Naive thymus-derived CD4-positive, alpha-beta T cell (primary cell): Measurements from ENCODE around the gene CTBP2. TPM values are rescaled to one million over a fixed set of nuclear protein-coding genes. Genes with fewer than 3 reads are reported as not detected.

Experiments used
- ATAC-seq: fragments of 150-1000 bp; cut with Tn5 transposase; 2 replicates; pipeline ENCODE4 v1.10.0; 2021; ENCODE audit warnings: mild to moderate bottlenecking, moderate library complexity
- CTCF ChIA-PET: fragments of 350-600 bp; sonication (Branson Sonifier 250); formaldehyde crosslinking; loops from one replicate; lab custom pipeline; 2021; ENCODE audit warnings: antibody characterized with exemption; lab: Charles Lee
- POLR2A ChIA-PET: fragments of 350-600 bp; sonication (Branson Sonifier 250); formaldehyde crosslinking; loops from one replicate; lab custom pipeline; 2021; ENCODE audit warnings: antibody characterized with exemption, inconsistent platforms; lab: Charles Lee
- DNase-seq, 9 donors: peaks; one replicate each; pipeline versions ENCODE4 v3.0.0 to v3.0.0-alpha.2; 2020 to 2022; ENCODE audit warnings: mixed read lengths in 1 of 9
- H3K27ac ChIP-seq: one replicate; pipeline ENCODE4 v1.7.0; 2013; ENCODE audit warnings: mild to moderate bottlenecking, low read depth, low read length, moderate library complexity
- H3K27me3 ChIP-seq, 2 donors: one replicate each; pipeline ENCODE4 v1.7.0; 2013; ENCODE audit warnings: low read length in 2 of 2, mild to moderate bottlenecking in 2 of 2, moderate library complexity in 2 of 2; ENCODE audit not compliant: control insufficient read depth in 2 of 2, insufficient read depth in 2 of 2
- H3K36me3 ChIP-seq, 3 experiments: 1 replicate in 2 of 3; 2 replicates in 1 of 3; pipeline ENCODE4 v1.7.0; 2013; ENCODE audit warnings: low read length in 3 of 3, mild to moderate bottlenecking in 3 of 3, moderate library complexity in 1 of 3; ENCODE audit not compliant: insufficient read depth in 3 of 3, control insufficient read depth in 2 of 3
- H3K4me1 ChIP-seq, 2 donors: one replicate each; pipeline ENCODE4 v1.7.0; 2013; ENCODE audit warnings: low read length in 2 of 2, mild to moderate bottlenecking in 2 of 2, moderate library complexity in 1 of 2; ENCODE audit not compliant: control insufficient read depth in 2 of 2, insufficient read depth in 2 of 2
- H3K4me3 ChIP-seq: 2 replicates; pipeline ENCODE4 v1.7.0; 2013; ENCODE audit warnings: mild to moderate bottlenecking, low read length
- H3K9me3 ChIP-seq, 3 experiments: 1 replicate in 2 of 3; 2 replicates in 1 of 3; pipeline ENCODE4 v1.7.0; 2013; ENCODE audit warnings: low read length in 3 of 3; ENCODE audit not compliant: control insufficient read depth in 2 of 3
- H3K27ac Mint-ChIP-seq, 9 donors: one replicate each; pipeline ENCODE4 v1.8.0; 2020 to 2022; ENCODE audit warnings: mixed read lengths in 9 of 9, mild to moderate bottlenecking in 8 of 9, moderate library complexity in 5 of 9, inconsistent platforms in 2 of 9
- H3K27me3 Mint-ChIP-seq, 5 donors: one replicate each; pipeline ENCODE4 v1.8.0; 2021 to 2022; ENCODE audit warnings: mixed read lengths in 5 of 5, mild to moderate bottlenecking in 1 of 5
- H3K36me3 Mint-ChIP-seq, 5 donors: one replicate each; pipeline ENCODE4 v1.8.0; 2020 to 2022; ENCODE audit warnings: mixed read lengths in 5 of 5, mild to moderate bottlenecking in 3 of 5, inconsistent platforms in 1 of 5
- H3K4me1 Mint-ChIP-seq, 7 donors: one replicate each; pipeline ENCODE4 v1.8.0; 2020 to 2022; ENCODE audit warnings: mixed read lengths in 7 of 7, mild to moderate bottlenecking in 3 of 7, inconsistent platforms in 1 of 7
- H3K4me3 Mint-ChIP-seq, 10 donors: one replicate each; pipeline ENCODE4 v1.8.0; 2020 to 2022; ENCODE audit warnings: mild to moderate bottlenecking in 10 of 10, mixed read lengths in 10 of 10, moderate library complexity in 6 of 10, inconsistent platforms in 2 of 10
- H3K9me3 Mint-ChIP-seq, 11 donors: one replicate each; pipeline ENCODE4 v1.8.0; 2020 to 2022; ENCODE audit warnings: mixed read lengths in 11 of 11, mild to moderate bottlenecking in 4 of 11, inconsistent platforms in 1 of 11, moderate library complexity in 1 of 11
- intact Hi-C, 2 donors: fragments of 100-400 bp; cut with micrococcal nuclease; formaldehyde crosslinking; loops; one replicate each; pipeline ENCODE4 v1.15.1; 2023
- polyA plus RNA-seq, 2 donors: library from polyadenylated mRNA; unstranded; fragments of 300-500 nt; fragmentation: Illumina TruSeq; gene quantifications; one replicate each; pipeline ENCODE4 v1.2.3, GENCODE V29; 2021
- total RNA-seq, 6 experiments: library from RNA in 5 of 6; stranded (reverse) in 5 of 6; gene quantifications; 1 replicate in 5 of 6; 2 replicates in 1 of 6; pipeline ENCODE4 v1.2.3 and lab custom pipeline; 2021 to 2026

CTBP2 gene
- total and polyA plus RNA-seq, 7 experiments from 2014 or later: 0.05 to 39.5 (median 1.7) TPM; not detected in 1

DNA sequence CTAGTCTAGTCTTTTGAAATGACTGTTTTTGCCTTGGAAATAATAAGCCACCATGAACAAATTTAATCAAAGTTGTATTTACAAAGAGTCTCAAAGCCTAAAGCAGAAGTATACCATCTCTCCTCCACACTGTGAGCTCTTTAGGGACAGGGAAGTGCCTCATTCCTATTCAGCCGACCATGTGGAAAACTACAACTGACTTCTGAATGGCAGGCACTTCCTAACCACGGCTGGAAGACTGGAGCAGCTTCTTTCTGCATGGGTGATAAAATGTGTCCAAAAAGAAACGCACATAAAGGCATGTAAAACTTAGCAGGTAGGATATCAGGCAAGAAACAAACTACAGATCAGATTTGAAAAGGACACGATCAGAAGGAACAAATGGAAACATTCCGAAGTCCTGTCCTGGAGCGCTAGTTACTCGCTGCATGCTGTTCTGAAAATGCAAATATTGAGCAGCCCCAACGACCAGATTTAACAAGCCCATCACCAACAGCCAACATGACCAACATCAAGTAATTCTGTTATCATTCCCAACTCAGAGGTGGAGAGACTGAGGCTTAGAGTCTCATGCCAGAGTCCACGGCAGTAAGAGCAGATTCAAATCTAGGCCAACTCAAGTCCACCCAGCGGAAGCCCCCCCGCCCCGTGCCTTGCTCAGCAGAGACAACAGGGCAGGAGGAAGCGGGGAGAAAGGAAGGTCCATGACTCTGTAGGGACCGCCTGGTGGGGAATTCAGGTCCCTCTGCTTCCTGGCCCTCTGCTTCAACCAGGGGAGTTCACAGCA, 26.5 kb downstream of the CTBP2 start:
- Mint-ChIP-seq H3K27me3 (peaks cover 0 to 27% (median 5%) of the 10 kb centered on the region in 5 donors), H3K4me3 (no peak overlapping the region), H3K27ac (no peak overlapping the region), H3K9me3 (peaks cover 0 to 2% (median 0%) of the 10 kb centered on the region in 11 donors), H3K36me3 (no peaks in the 10 kb centered on the region), H3K4me1 (peaks cover 0 to 4% (median 0%) of the 10 kb centered on the region in 7 donors)
- no peak overlapping the region for H3K4me3 ChIP-seq
- no peaks in the 10 kb centered on the region for H3K4me1 ChIP-seq
- intact Hi-C loops: no loop called here
- ChIA-PET POLR2A (no interaction called here), CTCF (no interaction called here)
- ATAC-seq (no peak), DNase-seq (no peak)
- no peaks in the 10 kb centered on the region for H3K36me3 ChIP-seq
- H3K27me3 ChIP-seq: no peaks in the 10 kb centered on the region
- H3K27ac ChIP-seq: no peak overlapping the region
- H3K9me3 ChIP-seq: no peaks in the 10 kb centered on the region

DNA sequence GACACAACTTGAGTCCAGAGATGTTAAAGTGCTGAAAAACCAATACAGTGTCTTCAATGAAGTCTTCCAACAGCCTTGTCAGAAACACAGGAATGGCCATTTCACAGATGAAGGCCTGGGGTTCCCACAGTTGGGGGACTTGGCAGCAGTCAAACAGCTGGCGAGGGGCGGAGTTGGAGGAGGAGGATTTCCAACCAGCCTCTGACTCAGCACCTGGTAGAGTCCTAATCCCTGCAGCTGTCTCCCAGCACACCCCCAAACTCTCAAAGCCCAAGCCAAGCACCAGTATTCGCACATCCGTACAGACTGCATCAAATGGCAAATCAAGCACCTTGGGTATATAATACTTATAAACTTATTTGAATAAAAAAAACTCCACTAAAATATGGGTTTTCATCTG, 28.0 kb downstream of the CTBP2 start:
- CTCF ChIA-PET: no interaction called here
- Histone ChIP-seq H3K27ac (no peak overlapping the region), H3K36me3 (no peaks in the 10 kb centered on the region), H3K4me3 (no peak overlapping the region), H3K27me3 (no peaks in the 10 kb centered on the region), H3K4me1 (no peaks in the 10 kb centered on the region), H3K9me3 (no peaks in the 10 kb centered on the region)
- Mint-ChIP-seq H3K27ac (no peak overlapping the region), H3K36me3 (no peaks in the 10 kb centered on the region), H3K4me3 (no peak overlapping the region), H3K9me3 (peaks cover 0 to 2% (median 0%) of the 10 kb centered on the region in 11 donors), H3K27me3 (peaks cover 2 to 27% (median 5%) of the 10 kb centered on the region in 5 donors), H3K4me1 (peaks cover 0 to 6% (median 0%) of the 10 kb centered on the region in 7 donors)
- POLR2A ChIA-PET: no interaction called here
- intact Hi-C loops: no loop called here
- ATAC-seq (no peak), DNase-seq (no peak)

- no peak for ATAC-seq
- POLR2A ChIA-PET: no interaction called here
- H3K36me3 ChIP-seq: no peaks in the 10 kb centered on the region
- DNase-seq: no peak
- H3K27ac Mint-ChIP-seq: no peak overlapping the region
- no peaks in the 10 kb centered on the region for H3K27me3 ChIP-seq
- H3K9me3 ChIP-seq: no peaks in the 10 kb centered on the region
- no peak overlapping the region for H3K4me3 Mint-ChIP-seq
- no peaks in the 10 kb centered on the region for H3K4me1 ChIP-seq
- H3K27ac ChIP-seq: no peak overlapping the region
- peaks cover 0 to 6% (median 0%) of the 10 kb centered on the region in 7 donors for H3K4me1 Mint-ChIP-seq
- CTCF ChIA-PET: no interaction called here
- peaks cover 2 to 27% (median 5%) of the 10 kb centered on the region in 5 donors for H3K27me3 Mint-ChIP-seq
- H3K4me3 ChIP-seq: no peak overlapping the region
- H3K9me3 Mint-ChIP-seq: peaks cover 0 to 2% (median 0%) of the 10 kb centered on the region in 11 donors
- H3K36me3 Mint-ChIP-seq: no peaks in the 10 kb centered on the region
- intact Hi-C loops: no loop called here
Measured at GRCh38 chr10:125130916-125131315, 29.4 kb downstream of the CTBP2 start.

DNA sequence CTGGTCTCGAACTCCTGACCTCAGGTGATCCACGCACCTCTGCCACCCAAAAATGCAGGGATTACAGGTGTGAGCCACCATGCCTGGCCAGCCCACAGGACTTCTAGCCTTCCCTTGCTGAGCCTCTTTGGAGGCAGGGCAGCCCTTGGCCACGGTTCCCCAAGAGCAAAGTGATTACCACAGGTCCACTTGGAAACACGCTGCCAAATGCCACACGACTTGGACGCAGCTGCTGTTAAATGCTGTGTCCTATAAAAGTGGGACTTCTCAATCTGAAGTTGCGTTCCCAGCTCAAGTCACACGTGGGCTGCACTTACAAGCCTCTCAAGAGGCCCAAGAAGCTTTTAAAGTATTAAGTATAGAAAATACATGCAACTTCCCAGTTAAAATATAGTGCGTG, 30.1 kb downstream of the CTBP2 start:
- Mint-ChIP-seq H3K27ac (no peak overlapping the region), H3K36me3 (no peaks in the 10 kb centered on the region), H3K27me3 (peaks cover 2 to 24% (median 5%) of the 10 kb centered on the region in 5 donors), H3K4me1 (peaks cover 0 to 6% (median 0%) of the 10 kb centered on the region in 7 donors), H3K4me3 (no peak overlapping the region), H3K9me3 (peaks cover 0 to 4% (median 0%) of the 10 kb centered on the region in 11 donors)
- no peaks in the 10 kb centered on the region for H3K36me3 ChIP-seq
- H3K9me3 ChIP-seq: no peaks in the 10 kb centered on the region
- intact Hi-C loops: no loop called here
- H3K4me3 ChIP-seq: no peak overlapping the region
- POLR2A ChIA-PET: no interaction called here
- DNase-seq (no peak), ATAC-seq (no peak)
- CTCF ChIA-PET: no interaction called here
- no peak overlapping the region for H3K27ac ChIP-seq
- H3K27me3 ChIP-seq: no peaks in the 10 kb centered on the region
- H3K4me1 ChIP-seq: no peaks in the 10 kb centered on the region

DNA sequence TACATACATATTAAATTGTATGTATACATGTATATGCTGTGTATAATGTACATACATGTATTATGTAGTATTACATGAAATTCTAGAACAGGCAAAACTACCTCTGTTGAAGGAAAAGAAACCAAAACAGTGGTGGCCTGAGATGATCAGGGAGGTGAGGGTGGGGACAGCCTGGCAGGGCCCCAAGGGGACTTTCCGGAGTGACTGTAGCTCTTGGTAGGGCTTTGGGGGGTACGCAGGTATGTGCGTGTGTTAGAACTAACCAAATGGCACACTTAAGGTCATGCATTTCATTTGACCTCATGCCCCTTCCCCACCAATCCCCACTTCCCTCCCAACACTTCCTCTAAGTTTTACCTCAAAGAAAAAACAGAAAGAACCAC, 31.3 kb downstream of the CTBP2 start:
- no peak for ATAC-seq

GRCh38 chr10:125128397-125129075, 31.8 kb downstream of the CTBP2 start:
- peaks cover 0 to 4% (median 0%) of the 10 kb centered on the region in 11 donors for H3K9me3 Mint-ChIP-seq
- no peak overlapping the region for H3K27ac Mint-ChIP-seq
- no peak overlapping the region for H3K4me3 Mint-ChIP-seq
- H3K4me3 ChIP-seq: no peak overlapping the region
- ATAC-seq (no peak), DNase-seq (no peak)
- H3K9me3 ChIP-seq: no peaks in the 10 kb centered on the region
- CTCF ChIA-PET: no interaction called here
- no peaks in the 10 kb centered on the region for H3K36me3 Mint-ChIP-seq
- POLR2A ChIA-PET: no interaction called here
- no peaks in the 10 kb centered on the region for H3K36me3 ChIP-seq
- peaks cover under 1 to 17% (median 4%) of the 10 kb centered on the region in 5 donors for H3K27me3 Mint-ChIP-seq
- no peak overlapping the region for H3K27ac ChIP-seq
- no peaks in the 10 kb centered on the region for H3K27me3 ChIP-seq
- H3K4me1 ChIP-seq: no peaks in the 10 kb centered on the region
- intact Hi-C loops: no loop called here
- peaks cover 0 to 9% (median 0%) of the 10 kb centered on the region in 7 donors for H3K4me1 Mint-ChIP-seq

More for the DNA sequence above, 31.3 kb downstream of the CTBP2 start:
- intact Hi-C loops: no loop called here
- H3K9me3 Mint-ChIP-seq: peaks cover 0 to 4% (median 0%) of the 10 kb centered on the region in 11 donors
- Histone ChIP-seq H3K9me3 (no peaks in the 10 kb centered on the region), H3K4me1 (no peaks in the 10 kb centered on the region), H3K27ac (no peak overlapping the region), H3K27me3 (no peaks in the 10 kb centered on the region), H3K36me3 (no peaks in the 10 kb centered on the region), H3K4me3 (no peak overlapping the region)
- ChIA-PET CTCF (no interaction called here), POLR2A (no interaction called here)
- peaks cover 0 to 9% (median 0%) of the 10 kb centered on the region in 7 donors for H3K4me1 Mint-ChIP-seq
- no peak overlapping the region for H3K4me3 Mint-ChIP-seq
- no peak for DNase-seq
- H3K27ac Mint-ChIP-seq: no peak overlapping the region
- peaks cover 2 to 12% (median 4%) of the 10 kb centered on the region in 5 donors for H3K27me3 Mint-ChIP-seq
- no peaks in the 10 kb centered on the region for H3K36me3 Mint-ChIP-seq
